H9 (cell line): Measurements from ENCODE around the gene RHNO1. TPM values are rescaled to one million over a fixed set of nuclear protein-coding genes. Genes with fewer than 3 reads are reported as not detected.

ENCODE experiments used
- DNase-seq: peaks from one replicate; pipeline ENCODE4 v3.0.0-alpha.2; 2017
- H2AFZ ChIP-seq: one replicate; pipeline ENCODE4 v1.6.1; 2013; ENCODE audit warnings: mild to moderate bottlenecking, low read length, control low read depth, moderate library complexity
- H2AK5ac ChIP-seq: 2 replicates; pipeline ENCODE4 v1.6.1; 2013; ENCODE audit warnings: low read length, control low read depth, mixed read lengths; ENCODE audit not compliant: insufficient read length
- H2BK120ac ChIP-seq: one replicate; pipeline ENCODE4 v1.6.1; 2013; ENCODE audit warnings: low read depth, mild to moderate bottlenecking, low read length, control low read depth, inconsistent platforms; ENCODE audit not compliant: poor library complexity, severe bottlenecking
- H2BK12ac ChIP-seq: 2 replicates; pipeline ENCODE4 v1.6.1; 2013; ENCODE audit warnings: low read length, control low read depth, mixed read lengths, low read depth; ENCODE audit not compliant: insufficient read length
- H2BK15ac ChIP-seq: 2 replicates; pipeline ENCODE4 v1.6.1; 2013; ENCODE audit warnings: low read depth, low read length, control low read depth
- H2BK20ac ChIP-seq: one replicate; pipeline ENCODE4 v1.6.1; 2013; ENCODE audit warnings: low read depth, mild to moderate bottlenecking, low read length, control low read depth, inconsistent platforms; ENCODE audit not compliant: poor library complexity, severe bottlenecking
- H2BK5ac ChIP-seq: 2 replicates; pipeline ENCODE4 v1.6.1; 2013; ENCODE audit warnings: low read length, control low read depth, mixed read lengths; ENCODE audit not compliant: insufficient read length
- H3K14ac ChIP-seq: 2 replicates; pipeline ENCODE4 v1.6.1; 2013; ENCODE audit warnings: low read length, control low read depth; ENCODE audit not compliant: insufficient read depth
- H3K18ac ChIP-seq: 2 replicates; pipeline ENCODE4 v1.6.1; 2013; ENCODE audit warnings: low read depth, mild to moderate bottlenecking, mixed read lengths, low read length, control low read depth; ENCODE audit not compliant: insufficient read length
- H3K23ac ChIP-seq: 2 replicates; pipeline ENCODE4 v1.6.1; 2013; ENCODE audit warnings: low read length, control low read depth, mixed read lengths, low read depth; ENCODE audit not compliant: insufficient read length
- H3K23me2 ChIP-seq: 2 replicates; pipeline ENCODE4 v1.6.1; 2013; ENCODE audit warnings: low read depth, mild to moderate bottlenecking, mixed read lengths, low read length, control low read depth; ENCODE audit not compliant: insufficient read length, poor library complexity, severe bottlenecking
- H3K27ac ChIP-seq: 2 replicates; pipeline ENCODE4 v1.5.1; 2013; ENCODE audit warnings: low read length, control low read depth, mixed read lengths, low read depth; ENCODE audit not compliant: insufficient read length
- H3K27me3 ChIP-seq: 2 replicates; pipeline ENCODE4 v1.6.1; 2013; ENCODE audit warnings: low read length, control low read depth, inconsistent platforms; ENCODE audit not compliant: insufficient read depth
- H3K4ac ChIP-seq: 2 replicates; pipeline ENCODE4 v1.6.1; 2013; ENCODE audit warnings: low read depth, mild to moderate bottlenecking, control low read depth, inconsistent platforms, low read length, moderate library complexity
- H3K4me1 ChIP-seq: 2 replicates; pipeline ENCODE4 v1.6.1; 2013; ENCODE audit warnings: low read length, control low read depth, inconsistent platforms; ENCODE audit not compliant: insufficient read depth
- H3K4me2 ChIP-seq: 2 replicates; pipeline ENCODE4 v1.6.1; 2013; ENCODE audit warnings: low read length, control low read depth, mixed read lengths; ENCODE audit not compliant: insufficient read length, insufficient read depth
- H3K56ac ChIP-seq: 2 replicates; pipeline ENCODE4 v1.6.1; 2013; ENCODE audit warnings: low read depth, mild to moderate bottlenecking, mixed read lengths, low read length, control low read depth; ENCODE audit not compliant: insufficient read length
- H3K79me1 ChIP-seq: 2 replicates; pipeline ENCODE4 v1.6.1; 2013; ENCODE audit warnings: low read depth, mild to moderate bottlenecking, moderate library complexity, low read length, control low read depth, inconsistent platforms; ENCODE audit not compliant: insufficient read depth, poor library complexity, severe bottlenecking
- H3K79me2 ChIP-seq: 2 replicates; pipeline ENCODE4 v1.6.1; 2013; ENCODE audit warnings: low read length, control low read depth, inconsistent platforms; ENCODE audit not compliant: insufficient read depth
- H3K9ac ChIP-seq: 2 replicates; pipeline ENCODE4 v1.6.1; 2013; ENCODE audit warnings: low read length, control low read depth, mixed read lengths; ENCODE audit not compliant: insufficient read length; ENCODE audit errors: extremely low read depth
- H3K9me3 ChIP-seq: one replicate; pipeline ENCODE4 v1.6.1; 2013; ENCODE audit warnings: low read depth, low read length, inconsistent platforms; ENCODE audit not compliant: control insufficient read depth
- H3T11ph ChIP-seq: one replicate; pipeline ENCODE4 v1.6.1; 2013; ENCODE audit warnings: mild to moderate bottlenecking, low read length, control low read depth, inconsistent platforms
- H4K20me1 ChIP-seq: one replicate; pipeline ENCODE4 v1.6.1; 2013; ENCODE audit not compliant: control insufficient read depth, insufficient read length, insufficient read depth
- H4K5ac ChIP-seq: 2 replicates; pipeline ENCODE4 v1.6.1; 2013; ENCODE audit warnings: low read depth, mild to moderate bottlenecking, mixed read lengths, low read length, control low read depth; ENCODE audit not compliant: insufficient read length
- H4K8ac ChIP-seq: replicated peaks from 2 replicates; pipeline ENCODE4 v1.6.1; 2013; ENCODE audit warnings: low read length, control low read depth, mixed read lengths, low read depth; ENCODE audit not compliant: insufficient read length
- H4K91ac ChIP-seq: 2 replicates; pipeline ENCODE4 v1.6.1; 2013; ENCODE audit warnings: low read depth, mild to moderate bottlenecking, moderate library complexity, mixed read lengths, low read length, control low read depth; ENCODE audit not compliant: insufficient read length
- H3K27ac Mint-ChIP-seq, 3 experiments: 2 replicates in 2 of 3; 3 replicates in 1 of 3; pipeline ENCODE4 v1.8.0; 2020 to 2021; ENCODE audit warnings: mixed read lengths in 3 of 3, mild to moderate bottlenecking in 1 of 3, moderate library complexity in 1 of 3
- H3K27me3 Mint-ChIP-seq: 2 replicates; pipeline ENCODE4 v1.8.0; 2021; ENCODE audit warnings: low read depth, mild to moderate bottlenecking, moderate library complexity, mixed read lengths
- H3K36me3 Mint-ChIP-seq, 3 experiments: 2 replicates in 2 of 3; 3 replicates in 1 of 3; pipeline ENCODE4 v1.8.0; 2020 to 2021; ENCODE audit warnings: low read depth in 3 of 3, mixed read lengths in 3 of 3; ENCODE audit not compliant: insufficient read depth in 1 of 3
- H3K4me1 Mint-ChIP-seq, 2 experiments: 2 replicates each; pipeline ENCODE4 v1.8.0; 2020; ENCODE audit warnings: mixed read lengths in 2 of 2
- H3K4me3 Mint-ChIP-seq, 2 experiments: 2 replicates in 1 of 2; 3 replicates in 1 of 2; pipeline ENCODE4 v1.8.0; 2020 to 2021; ENCODE audit warnings: mild to moderate bottlenecking in 2 of 2, mixed read lengths in 2 of 2, moderate library complexity in 1 of 2
- H3K9me3 Mint-ChIP-seq, 2 experiments: 2 replicates in 1 of 2; 3 replicates in 1 of 2; pipeline ENCODE4 v1.8.0; 2020; ENCODE audit warnings: mild to moderate bottlenecking in 2 of 2, mixed read lengths in 2 of 2, moderate library complexity in 1 of 2
- CTCF ChIP-seq: fragments of 200-600 bp; sonication (generic); conservative IDR thresholded peaks from 3 replicates; pipeline ENCODE4 v1.8.0; 2021; ENCODE audit warnings: antibody characterized with exemption, mild to moderate bottlenecking
- WGBS: extraction: QIAGEN DNeasy Blood & Tissue Kit; methylation state at CpG from one replicate; pipeline ENCODE4 v1.1.7; 2013; ENCODE audit warnings: missing lambda C conversion rate, low lambda C conversion rate, mixed read lengths; ENCODE audit not compliant: insufficient read length; ENCODE audit errors: extremely low coverage; 5-methylcytosine and 5-hydroxymethylcytosine counted together
- total RNA-seq: library from RNA; stranded (reverse); gene quantifications from 2 replicates; pipeline ENCODE4 v1.2.1, GENCODE V29; 2021

The RHNO1 gene
- total RNA-seq, 1 experiment from 2014 or later: 36.7 TPM

- no peaks in the 10 kb centered on the region for H3K23me2 ChIP-seq
- H3K18ac ChIP-seq: peak overlapping the region; percentile 32
- H2BK12ac ChIP-seq: no peak overlapping the region
- H3K4me2 ChIP-seq: no peak overlapping the region
- no peaks in the 10 kb centered on the region for H4K20me1 ChIP-seq
- Mint-ChIP-seq H3K27ac (peak overlapping the region in 2 of 3 experiments; percentile 62 to 92; a peak in 4 of 7 replicates), H3K4me3 (no peak overlapping the region), H3K27me3 (peaks cover 4% of the 10 kb centered on the region), H3K9me3 (no peaks in the 10 kb centered on the region), H3K4me1 (peaks cover 14 to 42% of the 10 kb centered on the region in 2 experiments), H3K36me3 (peaks cover 28 to 37% (median 36%) of the 10 kb centered on the region in 3 experiments)
- no peak overlapping the region for H3K9ac ChIP-seq
- no peak overlapping the region for H4K5ac ChIP-seq
- no peak overlapping the region for H4K8ac ChIP-seq
- no peak overlapping the region for H3T11ph ChIP-seq
- no peaks in the 10 kb centered on the region for H3K4me1 ChIP-seq
- no peak overlapping the region for H2BK120ac ChIP-seq
- H3K79me2 ChIP-seq: no peaks in the 10 kb centered on the region
- no peak overlapping the region for H3K23ac ChIP-seq
- no peaks in the 10 kb centered on the region for H3K27me3 ChIP-seq
- WGBS: no CpG with 5 or more reads among the region's 7 CpGs
- no peak for TF ChIP-seq CTCF
- no peak overlapping the region for H2BK5ac ChIP-seq
- peak overlapping the region; percentile 23; the same call in 1 of the 2 replicates for H3K14ac ChIP-seq
- no peak overlapping the region for H2AK5ac ChIP-seq
- H3K9me3 ChIP-seq: no peaks in the 10 kb centered on the region
- H3K56ac ChIP-seq: no peak overlapping the region
- H3K4ac ChIP-seq: no peak overlapping the region
- H3K79me1 ChIP-seq: no peaks in the 10 kb centered on the region
- no peak overlapping the region for H2BK20ac ChIP-seq
- no peak overlapping the region for H2BK15ac ChIP-seq
- no peak overlapping the region for H3K27ac ChIP-seq
- no peak overlapping the region for H4K91ac ChIP-seq
- H2AFZ ChIP-seq: no peak overlapping the region
- no peak for DNase-seq
Measured at GRCh38 chr12:2857576-2857975, 19.4 kb upstream of the RHNO1 start.
